DMS153 (cell line): Measurements from ENCODE around the gene CLK2.
"Not testable (repeated sequence)": the region's sequence is repeated elsewhere in the genome, so short reads cannot be mapped to it uniquely, and the experiment has no call there.

Experiments used
- DNase-seq: peaks from one replicate; lab custom pipeline; 2025; lab: John Stamatoyannopoulos, UW

The CLK2 gene

GRCh38 chr1:155241841-155242264 is 31.5 kb downstream of the CLK2 start:
- no peak for DNase-seq

- DNase-seq = peak; percentile 84
These were observed 32.1 kb downstream of the CLK2 start for GRCh38 chr1:155241069-155241679.

GRCh38 chr1:155236451-155236850 is 36.9 kb downstream of the CLK2 start:
- no peak for DNase-seq

DNA sequence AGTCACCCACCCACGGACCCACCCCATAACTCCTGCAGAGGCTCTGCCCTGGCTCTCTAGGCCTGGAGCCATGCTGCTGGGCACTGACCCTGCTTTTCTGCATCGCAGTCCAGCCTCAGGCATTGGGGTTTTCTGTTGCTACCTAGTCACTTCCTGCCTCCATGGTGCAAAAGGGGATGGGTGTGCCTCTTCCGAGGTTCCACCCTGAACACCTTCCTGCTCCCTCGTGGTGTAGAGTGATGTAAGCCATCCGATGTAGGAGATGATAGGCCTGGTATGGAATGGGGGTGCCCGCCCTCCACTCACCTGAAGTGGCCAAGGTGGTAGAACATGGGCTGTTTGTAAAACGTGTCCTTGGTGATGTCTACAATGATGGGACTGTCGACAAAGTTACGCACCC is 37.9 kb downstream of the CLK2 start:
- not testable (repeated sequence) for DNase-seq

DNA sequence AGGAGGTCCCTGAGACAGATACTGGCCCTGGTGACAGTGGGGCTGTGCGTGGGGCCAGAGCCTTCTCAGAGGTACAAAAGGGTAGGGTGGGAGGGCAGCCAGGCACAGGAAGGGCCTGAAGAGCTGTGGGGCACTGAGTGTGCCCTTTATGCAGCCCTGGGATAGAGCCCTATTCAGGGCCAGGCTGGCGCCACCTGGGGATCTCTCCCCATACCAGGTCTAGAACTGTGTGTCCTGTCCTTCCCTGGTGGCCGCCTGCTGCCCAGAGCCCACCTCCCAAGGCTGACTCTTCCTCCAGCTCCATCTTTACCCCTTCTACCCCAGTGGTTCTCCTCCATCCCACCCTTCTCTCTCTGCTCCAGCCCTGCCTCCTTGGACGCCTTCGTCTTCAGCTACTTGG is 39.8 kb downstream of the CLK2 start:
- not testable (repeated sequence) for DNase-seq

DNA sequence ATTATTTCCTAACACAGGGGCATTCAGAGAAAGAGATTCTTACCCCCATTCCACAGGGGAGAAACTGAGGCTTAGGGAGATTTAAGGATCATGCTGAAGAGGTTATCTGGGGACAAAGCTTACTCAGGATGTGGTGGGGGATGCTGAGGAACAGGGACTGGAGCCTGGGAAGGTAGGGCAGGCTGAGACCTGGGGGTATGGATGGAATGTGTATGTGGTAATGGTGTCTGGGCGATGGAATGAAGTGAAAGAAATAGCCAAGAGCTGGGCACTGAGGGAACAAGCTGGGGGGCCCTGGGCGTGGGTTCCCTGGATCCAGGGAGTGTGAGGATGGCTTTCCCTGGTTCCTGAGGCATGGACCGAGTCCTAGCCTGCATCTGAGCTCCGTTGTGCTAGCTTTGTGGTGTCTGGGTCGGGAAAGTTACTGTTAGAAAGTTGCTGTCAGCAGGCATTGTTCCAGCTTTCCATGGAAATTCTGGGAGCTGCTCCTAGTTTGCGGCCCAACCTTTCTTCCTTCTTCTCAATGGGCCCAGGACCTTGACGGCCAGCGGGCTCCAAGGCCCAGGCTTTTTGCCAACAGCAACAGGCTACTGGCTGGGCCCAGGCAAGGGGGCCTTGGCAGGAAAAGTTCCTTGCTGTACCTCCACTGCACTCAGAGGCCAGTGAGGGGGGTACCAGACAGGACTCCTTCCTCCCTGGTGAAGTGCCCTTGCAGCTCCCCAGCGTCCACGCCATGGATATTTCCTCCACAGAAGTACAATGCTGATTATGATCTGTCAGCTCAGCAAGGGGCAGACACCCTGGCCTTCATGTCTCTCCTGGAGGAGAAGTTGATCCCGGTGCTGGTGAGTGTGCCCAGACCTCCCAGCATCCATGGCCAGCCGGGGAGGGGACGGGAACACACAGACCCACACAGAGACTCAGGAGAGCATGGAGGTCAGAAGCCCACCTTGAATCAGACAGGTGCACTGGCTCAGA is 41.0 kb downstream of the CLK2 start:
- DNase-seq = not testable (repeated sequence)

DNA sequence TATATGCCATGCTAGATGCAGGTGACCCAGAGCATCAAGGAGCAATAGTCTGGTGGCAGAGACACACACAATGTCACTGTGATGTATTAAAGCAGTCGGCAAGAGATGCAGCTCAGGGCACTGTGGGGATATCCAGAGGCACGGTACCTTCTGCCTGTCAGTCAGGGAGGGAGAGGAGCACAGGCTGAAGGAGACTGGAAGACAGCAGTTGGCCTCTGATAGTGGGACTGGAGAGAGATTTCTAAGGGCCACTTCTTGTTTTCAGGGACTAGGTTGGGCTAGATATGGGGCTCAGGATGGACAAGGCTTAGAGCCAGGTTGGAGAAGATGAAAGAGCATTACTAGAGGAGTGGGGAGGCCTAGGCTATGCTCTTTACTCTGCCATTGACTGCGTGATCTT is 42.0 kb downstream of the CLK2 start:
- DNase-seq = not testable (repeated sequence)

DNA sequence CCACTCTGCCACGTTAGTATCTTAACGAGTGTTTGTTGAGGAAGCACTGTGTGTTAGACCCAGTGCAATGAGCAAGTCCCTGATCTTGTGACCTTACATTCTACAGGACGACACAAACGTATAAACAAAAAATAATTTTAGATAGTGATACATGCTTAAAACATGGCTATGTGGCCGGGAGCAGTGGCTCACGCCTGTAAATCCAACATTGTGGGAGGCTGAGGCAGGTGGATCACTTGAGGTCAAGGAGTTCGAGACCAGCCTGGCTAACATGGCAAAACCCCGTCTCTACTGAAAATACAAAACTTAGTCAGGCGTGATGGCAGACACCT is 45.2 kb downstream of the CLK2 start:
- DNase-seq = no peak

DNA sequence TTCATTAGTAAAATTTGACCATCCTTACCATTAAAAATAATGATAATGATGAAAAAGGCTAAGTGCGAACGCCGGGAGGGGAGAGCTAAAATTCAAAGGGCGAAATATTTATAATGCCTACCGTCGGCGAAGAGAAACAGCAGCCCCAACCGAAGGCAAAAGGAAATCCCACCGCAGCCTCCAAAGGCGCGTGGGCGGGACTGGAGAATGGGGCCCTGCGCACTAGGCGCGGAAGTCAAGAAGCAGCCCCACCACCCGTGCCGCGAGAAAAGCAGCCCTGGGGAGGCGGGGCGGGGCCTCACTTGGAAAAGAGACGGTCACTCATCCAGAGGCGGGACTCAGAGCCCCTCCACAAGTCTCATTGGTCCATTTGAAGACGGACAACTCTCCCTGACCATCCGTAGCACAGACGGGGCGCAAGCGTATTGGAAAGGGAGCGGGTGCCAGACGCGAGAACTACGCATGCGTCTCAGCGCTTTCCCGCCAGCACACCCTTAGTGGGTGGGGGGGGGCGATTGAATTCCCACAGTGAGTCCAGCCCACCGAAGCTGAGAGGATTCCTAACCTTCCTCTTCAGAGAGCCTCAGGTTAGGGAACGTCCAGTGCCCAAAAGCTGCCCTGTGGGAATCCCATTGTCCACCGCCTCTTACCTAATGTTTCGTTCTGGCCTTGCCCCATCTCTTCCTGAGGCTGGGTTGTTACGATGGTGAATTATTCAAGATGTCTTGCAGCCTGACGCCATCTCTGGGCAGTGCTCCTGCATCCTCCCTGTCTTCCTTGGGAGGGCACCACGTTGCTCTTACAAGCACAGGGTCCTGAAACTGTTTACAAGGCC is 45.8 kb downstream of the CLK2 start:
- peak; percentile 100 for DNase-seq

DNA sequence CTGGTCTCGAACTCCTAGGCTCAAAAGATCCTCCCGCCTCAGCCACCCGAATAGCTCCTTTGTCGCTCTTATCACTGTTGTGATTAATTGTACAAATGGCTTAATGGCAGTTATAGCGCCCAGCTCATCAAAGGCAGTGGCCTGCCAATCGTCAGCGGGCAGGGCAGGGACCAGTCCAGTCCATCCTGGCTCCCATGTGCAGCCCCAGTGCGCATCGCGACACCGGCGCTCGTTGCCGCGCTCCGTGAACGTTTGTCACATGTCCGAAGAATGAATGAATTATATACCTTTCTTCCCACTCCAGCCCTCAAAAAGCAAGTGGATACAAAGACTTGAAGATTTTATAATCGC is 46.4 kb downstream of the CLK2 start:
- peak; percentile 57 for DNase-seq

- DNase-seq = peak; percentile 74
These were observed 47.0 kb downstream of the CLK2 start for GRCh38 chr1:155226188-155226909.

GRCh38 chr1:155225404-155225759 is 47.9 kb downstream of the CLK2 start:
- DNase-seq = not testable (repeated sequence)

- no peak for DNase-seq
These were observed 50.3 kb downstream of the CLK2 start for GRCh38 chr1:155223047-155223446.

- not testable (repeated sequence) for DNase-seq
These were observed 52.9 kb downstream of the CLK2 start for GRCh38 chr1:155220211-155220965.

GRCh38 chr1:155219592-155220031 is 53.7 kb downstream of the CLK2 start:
- peak; percentile 43 for DNase-seq

- DNase-seq = peak; percentile 86
These were observed 54.3 kb downstream of the CLK2 start for GRCh38 chr1:155218854-155219591.

GRCh38 chr1:155214702-155215101 is 58.6 kb downstream of the CLK2 start:
- DNase-seq = not testable (repeated sequence)
